Breast epithelium (tissue), 3 donors: ENCODE data around the gene CNTNAP2.

Source experiments
- POLR2A ChIP-seq: fragments of 450-650 bp; IDR thresholded peaks from one replicate; pipeline ENCODE4 v1.6.1; 2016; ENCODE audit warnings: antibody characterized with exemption, mild to moderate bottlenecking, moderate library complexity
- POLR2AphosphoS5 ChIP-seq, 3 donors: sonication (generic); formaldehyde crosslinking; IDR thresholded peaks; one replicate each; pipeline ENCODE4 v1.6.1; 2017; ENCODE audit warnings: antibody characterized with exemption in 3 of 3
- TF ChIP-seq, protein P1 (sequence below), 3 donors: fragments of 450-650 bp; IDR thresholded peaks; one replicate each; pipeline ENCODE4 v1.5.1; 2016 to 2017; ENCODE audit warnings: antibody characterized with exemption in 3 of 3, mild to moderate bottlenecking in 3 of 3, moderate library complexity in 3 of 3

- TF ChIP-seq, protein P1, sequence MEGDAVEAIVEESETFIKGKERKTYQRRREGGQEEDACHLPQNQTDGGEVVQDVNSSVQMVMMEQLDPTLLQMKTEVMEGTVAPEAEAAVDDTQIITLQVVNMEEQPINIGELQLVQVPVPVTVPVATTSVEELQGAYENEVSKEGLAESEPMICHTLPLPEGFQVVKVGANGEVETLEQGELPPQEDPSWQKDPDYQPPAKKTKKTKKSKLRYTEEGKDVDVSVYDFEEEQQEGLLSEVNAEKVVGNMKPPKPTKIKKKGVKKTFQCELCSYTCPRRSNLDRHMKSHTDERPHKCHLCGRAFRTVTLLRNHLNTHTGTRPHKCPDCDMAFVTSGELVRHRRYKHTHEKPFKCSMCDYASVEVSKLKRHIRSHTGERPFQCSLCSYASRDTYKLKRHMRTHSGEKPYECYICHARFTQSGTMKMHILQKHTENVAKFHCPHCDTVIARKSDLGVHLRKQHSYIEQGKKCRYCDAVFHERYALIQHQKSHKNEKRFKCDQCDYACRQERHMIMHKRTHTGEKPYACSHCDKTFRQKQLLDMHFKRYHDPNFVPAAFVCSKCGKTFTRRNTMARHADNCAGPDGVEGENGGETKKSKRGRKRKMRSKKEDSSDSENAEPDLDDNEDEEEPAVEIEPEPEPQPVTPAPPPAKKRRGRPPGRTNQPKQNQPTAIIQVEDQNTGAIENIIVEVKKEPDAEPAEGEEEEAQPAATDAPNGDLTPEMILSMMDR (IDR thresholded peaks at IDR 0.05) = peak; percentile 71 to 80 (median 76)
- no peak for TF ChIP-seq POLR2A
- no peak for TF ChIP-seq POLR2AphosphoS5 (IDR thresholded peaks at IDR 0.05)
Measured at GRCh38 chr7:148262721-148263229, 2146.2 kb downstream of the CNTNAP2 start.
